A673 (cell line): ENCODE measurements around the gene IRF6. TPM values are rescaled to one million over a fixed set of nuclear protein-coding genes. Genes with fewer than 3 reads are reported as not detected.

Source experiments
- BruUV-seq: library from RNA; stranded (reverse); fragments of 400-500 nt; replicated peaks from 2 replicates; lab custom pipeline; 2021; lab: Mats Ljungman, UMichigan
- CTCF ChIA-PET: fragments of 300-600 bp; sonication (Branson Sonifier 250); formaldehyde crosslinking; loops from one replicate; lab custom pipeline; 2022; ENCODE audit warnings: antibody characterized with exemption; lab: Charles Lee
- POLR2A ChIA-PET: fragments of 300-600 bp; sonication (Branson Sonifier 250); formaldehyde crosslinking; loops from one replicate; lab custom pipeline; 2022; ENCODE audit warnings: antibody characterized with exemption; ENCODE audit not compliant: low non-redundant PET; lab: Charles Lee
- DNase-seq: peaks from one replicate; pipeline ENCODE4 v3.0.0-alpha.2; 2015; ENCODE audit warnings: low spot score
- H3K27ac ChIP-seq: fragments of 200-600 bp; sonication (generic); 2 replicates; pipeline ENCODE4 v1.5.1; 2016; ENCODE audit warnings: mixed run types, low read depth, mild to moderate bottlenecking, mixed read lengths, antibody characterized with exemption, low read length; ENCODE audit not compliant: poor library complexity, severe bottlenecking
- H3K27me3 ChIP-seq: fragments of 200-600 bp; sonication (generic); replicated peaks from 2 replicates; pipeline ENCODE4 v1.6.1; 2017; ENCODE audit warnings: mixed run types, low read depth, mild to moderate bottlenecking, mixed read lengths, antibody characterized with exemption, low read length; ENCODE audit not compliant: insufficient read depth, poor library complexity
- H3K36me3 ChIP-seq: fragments of 200-600 bp; sonication (generic); 2 replicates; pipeline ENCODE4 v1.6.1; 2016; ENCODE audit warnings: mixed run types, mild to moderate bottlenecking, mixed read lengths, antibody characterized with exemption, low read length; ENCODE audit not compliant: insufficient read depth, poor library complexity, severe bottlenecking
- H3K4me1 ChIP-seq: fragments of 200-600 bp; sonication (generic); 2 replicates; pipeline ENCODE4 v1.6.1; 2017; ENCODE audit warnings: mixed run types, mild to moderate bottlenecking, mixed read lengths, antibody characterized with exemption, low read length; ENCODE audit not compliant: insufficient read depth, poor library complexity, severe bottlenecking
- H3K4me3 ChIP-seq: fragments of 200-600 bp; sonication (generic); 2 replicates; pipeline ENCODE4 v1.5.1; 2016; ENCODE audit warnings: low read depth, mixed run types, mild to moderate bottlenecking, mixed read lengths, low read length; ENCODE audit not compliant: poor library complexity, severe bottlenecking
- H3K9me3 ChIP-seq: fragments of 200-600 bp; sonication (generic); 2 replicates; pipeline ENCODE4 v1.6.1; 2016; ENCODE audit warnings: mixed run types, low read depth, mild to moderate bottlenecking, mixed read lengths, antibody characterized with exemption, low read length; ENCODE audit not compliant: poor library complexity, severe bottlenecking
- CTCF ChIP-seq: fragments of 300-800, 200-600 bp; sonication (generic); conservative IDR thresholded peaks from 2 replicates; pipeline ENCODE4 v1.5.1; 2017; ENCODE audit warnings: low read depth, mild to moderate bottlenecking, antibody characterized with exemption, low read length, moderate library complexity, mixed read lengths
- EZH2 ChIP-seq: fragments of 200-600 bp; sonication (generic); IDR thresholded peaks from 2 replicates; pipeline ENCODE4 v1.6.1; 2017; ENCODE audit warnings: borderline replicate concordance, low read depth, mild to moderate bottlenecking, mixed read lengths, antibody characterized with exemption, low read length; ENCODE audit not compliant: poor library complexity, severe bottlenecking
- intact Hi-C: fragments of 100-400 bp; cut with micrococcal nuclease; formaldehyde crosslinking; loops from one replicate; pipeline ENCODE4 v1.10.0; 2022; ENCODE audit not compliant: unreplicated experiment
- total RNA-seq: library from RNA; stranded (reverse); gene quantifications from 2 replicates; pipeline ENCODE4 v1.2.3, GENCODE V29; 2021

Gene IRF6
- total RNA-seq, 1 experiment from 2014 or later: 0.17 TPM

- Histone ChIP-seq H3K4me1 (peaks cover 4% of the 10 kb centered on the region), H3K9me3 (no peaks in the 10 kb centered on the region), H3K36me3 (no peaks in the 10 kb centered on the region), H3K4me3 (no peak overlapping the region), H3K27me3 (no peaks in the 10 kb centered on the region), H3K27ac (no peak overlapping the region)
- BruUV-seq: no TSS peak
- TF ChIP-seq CTCF (no peak), EZH2 (no peak)
- DNase-seq: no peak
- POLR2A ChIA-PET: no interaction called here
- intact Hi-C loops: no loop called here
- CTCF ChIA-PET: no interaction called here
Measured at GRCh38 chr1:209778102-209778501, 27.8 kb downstream of the IRF6 start.

- Histone ChIP-seq H3K4me1 (peaks cover 3% of the 10 kb centered on the region), H3K27me3 (no peaks in the 10 kb centered on the region), H3K27ac (no peak overlapping the region), H3K9me3 (no peaks in the 10 kb centered on the region), H3K4me3 (no peak overlapping the region), H3K36me3 (no peaks in the 10 kb centered on the region)
- no peak for DNase-seq
- TF ChIP-seq CTCF (no peak), EZH2 (no peak)
- intact Hi-C loops: no loop called here
- ChIA-PET POLR2A (no interaction called here), CTCF (no interaction called here)
- no TSS peak for BruUV-seq
Measured at GRCh38 chr1:209777587-209777986, 28.4 kb downstream of the IRF6 start.

GRCh38 chr1:209775678-209776077 lies 30.3 kb downstream of the IRF6 start:
- no peak overlapping the region for H3K27ac ChIP-seq
- no peak for TF ChIP-seq CTCF
- no peak for TF ChIP-seq EZH2
- no peak overlapping the region for H3K4me3 ChIP-seq
- CTCF ChIA-PET: no interaction called here
- H3K9me3 ChIP-seq: no peaks in the 10 kb centered on the region
- no peaks in the 10 kb centered on the region for H3K27me3 ChIP-seq
- POLR2A ChIA-PET: no interaction called here
- no peaks in the 10 kb centered on the region for H3K36me3 ChIP-seq
- DNase-seq: no peak
- peaks cover 3% of the 10 kb centered on the region for H3K4me1 ChIP-seq
- intact Hi-C loops: no loop called here
- no TSS peak for BruUV-seq
